HG03280 (cell line): ENCODE measurements around the gene AGO1.

ENCODE experiments used
- ATAC-seq: cut with Tn5 transposase; IDR thresholded peaks from one replicate; pipeline ENCODE4 v1.9.1; 2021; ENCODE audit warnings: mild to moderate bottlenecking, moderate library complexity; ENCODE audit not compliant: unreplicated experiment

AGO1 gene

GRCh38 chr1:35902671-35903070 lies 19.7 kb downstream of the AGO1 start:
- ATAC-seq: no peak

GRCh38 chr1:35914717-35915116 lies 31.7 kb downstream of the AGO1 start:
- no peak for ATAC-seq

GRCh38 chr1:35915693-35916092 lies 32.7 kb downstream of the AGO1 start:
- ATAC-seq: no peak

- ATAC-seq: no peak
These were observed 40.8 kb downstream of the AGO1 start for GRCh38 chr1:35923791-35924221.

- ATAC-seq: no peak
These were observed 41.8 kb downstream of the AGO1 start for GRCh38 chr1:35924838-35925237.

GRCh38 chr1:35925741-35926140 lies 42.7 kb downstream of the AGO1 start:
- ATAC-seq: no peak

GRCh38 chr1:35927472-35927871 lies 44.5 kb downstream of the AGO1 start:
- ATAC-seq: no peak

GRCh38 chr1:35929730-35930592 lies 47.0 kb downstream of the AGO1 start:
- ATAC-seq: no peak

- ATAC-seq: peak; percentile 84
These were observed 47.8 kb downstream of the AGO1 start, which contains the start of gene AGO3 for GRCh38 chr1:35930593-35931445. Gene AGO3, plus strand, starts transcription at chr1:35931105. Its CDS starts 322 bp downstream, at chr1:35931427.

GRCh38 chr1:35931446-35932157 lies 48.6 kb downstream of the AGO1 start:
- peak; percentile 14 for ATAC-seq

- no peak for ATAC-seq
These were observed 49.2 kb downstream of the AGO1 start for GRCh38 chr1:35932158-35932636.

- ATAC-seq: no peak
These were observed 49.9 kb downstream of the AGO1 start for GRCh38 chr1:35932941-35933340.

GRCh38 chr1:35935442-35936388 lies 52.7 kb downstream of the AGO1 start:
- ATAC-seq: no peak

- ATAC-seq: no peak
These were observed 53.8 kb downstream of the AGO1 start for GRCh38 chr1:35936838-35937237.

- no peak for ATAC-seq
These were observed 56.5 kb downstream of the AGO1 start for GRCh38 chr1:35939484-35939883.

- no peak for ATAC-seq
These were observed 62.3 kb downstream of the AGO1 start for GRCh38 chr1:35945327-35945726.

GRCh38 chr1:35947547-35947946 lies 64.5 kb downstream of the AGO1 start:
- ATAC-seq: no peak

- ATAC-seq: no peak
These were observed 75.5 kb downstream of the AGO1 start for GRCh38 chr1:35958558-35958957.

- ATAC-seq: no peak
These were observed 76.3 kb downstream of the AGO1 start for GRCh38 chr1:35959304-35959703.

- no peak for ATAC-seq
These were observed 79.9 kb downstream of the AGO1 start for GRCh38 chr1:35962952-35963351.
